Cerebellar nuclear complex (tissue), 1 donor: Measurements from ENCODE around the gene CCDC171.

Source experiments
- DNase-seq, 2 experiments: peaks; one replicate each; lab custom pipeline; 2025; lab: John Stamatoyannopoulos, UW

The CCDC171 gene

GRCh38 chr9:15882328-15882727 lies 329.5 kb downstream of the CCDC171 start:
- DNase-seq: no peak

GRCh38 chr9:15882883-15883282 lies 330.0 kb downstream of the CCDC171 start:
- DNase-seq: no peak

GRCh38 chr9:15885464-15885863 lies 332.6 kb downstream of the CCDC171 start:
- DNase-seq: no peak

- DNase-seq: no peak
These were observed 336.7 kb downstream of the CCDC171 start for GRCh38 chr9:15889555-15889954.

- no peak for DNase-seq
These were observed 348.7 kb downstream of the CCDC171 start for GRCh38 chr9:15901572-15901971.

DNA sequence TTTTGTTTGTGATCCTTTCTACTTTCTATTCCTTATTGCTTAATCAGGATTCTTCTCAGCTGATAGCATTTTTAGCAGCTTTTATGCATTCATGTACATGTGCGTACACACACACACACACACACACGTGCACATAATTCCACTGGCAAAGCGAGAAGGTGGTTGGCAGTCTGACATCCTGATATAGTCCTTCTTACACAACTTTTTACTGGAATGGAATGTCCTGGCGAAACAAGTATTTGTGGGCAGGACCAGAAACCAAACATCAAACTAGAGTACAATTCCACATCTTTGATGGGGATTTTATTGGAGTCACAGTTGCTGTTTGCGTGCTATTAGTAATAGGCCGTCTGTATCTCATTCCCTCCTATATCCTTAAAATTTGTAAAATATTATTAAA lies 356.5 kb downstream of the CCDC171 start:
- no peak for DNase-seq

GRCh38 chr9:15915711-15916110 lies 362.9 kb downstream of the CCDC171 start:
- DNase-seq: no peak

GRCh38 chr9:15927161-15927560 lies 374.3 kb downstream of the CCDC171 start:
- no peak for DNase-seq

DNA sequence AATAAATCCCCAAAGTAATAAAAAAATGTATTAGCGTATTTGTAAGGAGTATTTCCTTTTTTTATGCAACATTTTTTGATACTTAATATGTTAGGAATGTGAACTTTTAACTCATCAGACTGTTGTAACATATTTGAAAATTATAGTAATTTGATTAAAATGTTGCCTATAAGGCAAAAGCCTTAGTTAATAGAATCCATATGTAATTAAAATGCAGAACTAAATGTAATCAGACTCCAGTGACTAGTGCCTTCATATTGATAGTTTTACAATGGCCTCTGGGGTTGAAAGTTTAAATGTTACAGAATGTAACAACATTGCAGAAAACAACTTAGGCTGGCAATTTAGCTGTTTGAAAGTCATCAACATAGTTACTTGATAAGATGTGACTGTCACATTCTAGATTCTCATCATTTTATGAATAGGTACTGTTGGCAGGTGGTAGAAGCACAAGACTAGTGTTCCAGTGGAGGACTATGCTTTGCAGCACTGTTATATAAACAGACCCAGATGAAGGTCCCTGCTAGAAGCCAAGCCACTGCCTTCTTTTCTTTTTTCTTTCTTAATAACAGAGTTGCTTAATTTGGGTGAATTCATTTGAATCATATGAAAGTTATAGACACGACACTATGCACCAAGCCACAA lies 382.9 kb downstream of the CCDC171 start:
- no peak for DNase-seq

DNA sequence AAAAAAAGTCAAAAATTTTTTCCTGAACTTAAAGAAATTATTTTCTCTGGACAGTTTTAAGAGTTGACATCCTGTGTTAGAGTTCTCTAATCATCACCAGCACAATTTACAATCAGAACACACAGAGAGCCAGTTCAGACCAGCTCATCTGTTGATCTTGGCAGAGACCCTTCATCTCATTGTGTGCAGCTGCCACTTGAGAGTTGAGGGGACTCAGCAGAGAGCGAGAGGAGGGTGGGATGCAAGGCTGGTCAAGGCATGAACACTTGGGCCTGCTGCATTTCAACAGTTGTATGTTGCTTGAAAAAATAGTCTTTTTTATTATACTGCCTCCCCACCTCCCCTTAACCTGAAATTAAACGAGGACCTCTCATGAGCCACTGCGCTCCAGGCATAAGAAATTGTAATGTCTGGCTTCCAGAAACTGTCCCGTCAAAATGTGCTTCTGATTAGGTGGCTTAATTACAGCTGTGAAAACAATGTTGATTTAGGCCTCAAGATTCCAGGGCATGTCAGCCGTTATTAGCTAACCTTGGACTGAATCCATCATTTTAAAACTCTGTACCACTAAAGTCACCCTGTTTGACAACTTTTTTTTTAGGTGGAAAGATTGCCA lies 383.6 kb downstream of the CCDC171 start:
- DNase-seq: no peak

DNA sequence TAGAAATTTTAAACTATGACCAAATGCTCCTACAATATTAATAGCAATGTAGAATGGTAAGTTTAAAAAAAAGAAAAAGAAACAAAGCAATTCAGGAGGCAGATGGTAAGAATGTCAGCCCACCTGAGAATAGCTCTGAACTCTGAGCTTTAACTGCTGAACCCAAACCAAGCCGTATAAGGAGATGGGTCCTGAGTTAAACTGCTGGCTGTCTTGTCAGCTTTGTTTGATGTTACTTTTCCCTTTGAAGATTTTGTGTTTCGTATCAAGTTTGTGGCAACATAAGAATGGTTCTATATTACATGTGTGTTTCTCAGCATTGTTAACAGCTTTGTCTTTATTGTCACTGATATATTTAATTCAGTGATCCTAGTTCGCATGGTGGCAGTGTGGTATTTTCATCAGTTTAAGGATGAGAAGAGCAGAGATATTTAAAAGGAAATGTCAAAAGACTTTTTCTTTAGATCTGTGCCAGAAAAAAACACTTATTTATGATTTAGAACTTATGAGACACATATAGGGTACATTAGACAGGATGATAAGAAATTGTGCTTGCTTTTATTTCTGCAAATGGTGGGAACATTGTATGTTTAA lies 390.1 kb downstream of the CCDC171 start:
- no peak for DNase-seq

DNA sequence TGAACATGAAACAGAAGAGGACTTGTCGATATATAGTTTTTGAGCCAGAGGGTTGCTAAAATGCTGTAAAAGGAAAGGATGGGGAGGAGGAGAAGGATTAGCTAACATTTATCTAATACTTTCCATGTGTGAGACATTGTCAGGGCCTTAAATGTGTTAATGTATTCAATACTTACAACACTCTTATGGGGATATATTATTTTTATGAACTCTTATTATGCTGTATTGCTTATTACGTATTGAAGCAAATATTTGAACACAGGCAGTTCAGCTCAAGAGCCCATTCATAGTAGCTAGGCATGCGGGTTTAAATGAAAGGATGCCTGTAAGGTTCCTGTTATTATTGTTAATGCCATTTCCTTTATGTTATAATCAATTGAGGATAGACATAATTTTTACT lies 391.5 kb downstream of the CCDC171 start:
- DNase-seq: no peak

DNA sequence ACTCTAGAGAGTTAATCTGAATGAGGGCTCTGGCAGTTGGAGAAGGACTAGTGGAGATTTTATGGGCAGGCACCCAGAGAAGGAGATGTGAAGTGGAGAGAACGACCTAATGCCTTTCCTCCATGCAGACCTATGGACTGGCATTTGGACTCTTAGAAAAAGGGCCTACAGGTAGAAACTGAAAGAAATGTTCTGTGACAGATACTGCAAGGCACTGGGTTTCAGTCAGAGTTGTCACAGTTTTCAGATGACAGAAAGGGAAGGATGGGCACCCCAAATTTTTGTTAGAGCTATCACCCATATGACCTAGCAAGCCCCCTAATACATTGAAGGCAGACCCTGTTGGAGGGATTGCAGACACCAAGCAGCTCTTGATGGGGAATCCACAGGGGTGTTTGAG lies 406.8 kb downstream of the CCDC171 start:
- DNase-seq: no peak

DNA sequence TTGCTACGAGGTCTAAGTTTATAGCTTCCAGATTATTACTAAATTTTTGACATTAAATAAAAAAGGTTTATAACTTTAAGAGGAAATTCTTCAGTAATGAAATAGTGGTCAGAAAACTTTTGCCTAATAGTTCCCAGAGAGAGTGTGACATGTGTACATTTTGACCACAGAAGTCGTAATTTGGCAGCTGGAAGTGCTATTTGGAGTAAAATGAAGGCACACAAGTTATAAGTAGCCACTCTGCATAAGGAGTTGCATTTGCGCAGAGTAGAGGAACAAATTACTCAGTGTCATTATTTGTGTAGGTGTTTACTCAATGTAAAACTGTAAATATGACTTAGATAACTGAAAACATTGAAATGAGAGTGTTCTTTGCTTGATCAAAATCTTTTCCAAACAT lies 408.4 kb downstream of the CCDC171 start:
- no peak for DNase-seq

DNA sequence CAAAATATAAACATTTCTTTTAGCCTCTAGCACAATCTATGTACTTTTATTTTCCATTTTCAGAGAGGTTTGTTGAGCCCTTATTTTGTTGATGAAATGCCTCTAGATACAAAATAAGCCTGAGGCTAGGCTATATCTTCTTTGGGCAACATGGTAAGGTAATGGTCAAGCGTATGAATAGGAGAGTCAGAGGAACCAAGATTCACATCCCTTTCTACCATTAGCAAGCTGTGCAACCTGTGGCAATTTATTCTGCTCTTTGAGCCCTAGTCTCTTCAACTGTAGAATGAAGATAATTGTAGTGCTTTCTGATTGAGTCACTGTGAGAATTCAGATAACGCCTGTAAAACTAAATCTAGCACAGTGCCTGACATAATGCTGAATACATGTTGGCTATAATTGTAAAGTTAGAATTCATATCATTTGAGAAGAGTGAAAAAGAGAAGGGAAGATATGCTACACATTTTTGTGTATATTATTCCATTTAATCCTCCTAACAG lies 412.5 kb downstream of the CCDC171 start:
- DNase-seq: no peak

GRCh38 chr9:15966471-15966870 lies 413.6 kb downstream of the CCDC171 start:
- DNase-seq: no peak

GRCh38 chr9:15967068-15967467 lies 414.2 kb downstream of the CCDC171 start:
- DNase-seq: no peak

DNA sequence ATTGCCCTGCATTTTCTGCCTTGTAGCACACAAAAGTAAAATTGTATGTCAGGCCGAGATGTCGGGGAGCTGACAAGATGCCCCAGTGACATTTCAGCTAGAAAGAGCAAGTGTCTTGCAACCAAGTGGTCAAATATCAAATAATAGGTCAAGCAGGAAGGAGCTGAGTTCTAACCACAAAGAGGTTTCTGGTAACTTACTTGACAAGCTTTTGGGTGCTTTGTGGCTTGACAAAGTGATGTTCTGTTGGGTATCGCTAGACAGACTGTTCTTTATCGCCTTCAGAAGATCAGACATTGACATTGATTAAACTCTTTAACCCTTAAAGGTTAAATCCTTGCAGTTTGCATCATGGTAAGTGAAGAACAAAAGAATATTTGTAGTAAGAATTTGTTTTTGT lies 419.9 kb downstream of the CCDC171 start:
- DNase-seq: no peak

GRCh38 chr9:15975101-15975778 lies 422.4 kb downstream of the CCDC171 start:
- DNase-seq: no peak

DNA sequence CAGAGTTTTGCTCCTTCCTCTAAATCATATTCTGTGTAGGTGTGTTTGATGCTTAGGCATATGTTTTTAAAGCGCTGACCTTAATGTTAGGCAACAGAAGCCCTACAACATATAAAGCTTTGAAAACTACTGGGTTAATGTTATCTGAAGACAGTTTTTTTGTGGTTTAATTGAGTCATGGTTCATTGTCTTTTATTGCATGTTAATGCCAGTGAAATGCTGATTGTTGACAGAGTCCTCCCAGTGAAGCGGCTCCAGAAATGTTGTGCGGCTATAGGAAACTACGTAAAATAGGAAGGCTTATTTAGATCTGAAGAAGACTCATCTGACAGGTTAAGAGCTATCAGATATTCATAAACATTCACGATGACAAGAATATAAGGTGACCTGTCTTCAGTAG lies 424.6 kb downstream of the CCDC171 start:
- DNase-seq: no peak

DNA sequence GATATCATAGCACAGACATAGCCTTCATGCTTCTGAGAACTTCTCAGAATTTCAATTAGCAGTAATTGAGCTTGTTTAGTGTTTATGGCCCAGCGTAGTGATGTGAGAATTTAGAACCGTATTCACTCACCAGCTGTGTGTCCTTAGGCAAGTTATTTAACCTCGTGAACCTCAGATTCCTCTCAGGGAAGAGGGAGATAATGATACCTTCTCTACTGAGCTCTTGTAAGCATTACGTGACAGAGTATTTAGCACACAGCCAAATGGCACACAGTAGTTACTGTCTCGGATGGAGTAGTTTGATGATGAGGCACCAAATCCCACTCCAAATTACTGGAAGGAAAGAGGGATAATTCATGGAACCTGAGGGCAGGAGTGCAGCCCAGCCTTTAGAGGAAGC lies 429.3 kb downstream of the CCDC171 start:
- DNase-seq: no peak

GRCh38 chr9:15999422-16000339 lies 446.8 kb downstream of the CCDC171 start:
- no peak for DNase-seq
